ENCODE results near the gene SLC19A3. TPM values are rescaled to one million over a fixed set of nuclear protein-coding genes. Genes with fewer than 3 reads are reported as not detected.

Gene SLC19A3
- 0.19 and 1.7 TPM in 2 replicates for total RNA-seq

DNA sequence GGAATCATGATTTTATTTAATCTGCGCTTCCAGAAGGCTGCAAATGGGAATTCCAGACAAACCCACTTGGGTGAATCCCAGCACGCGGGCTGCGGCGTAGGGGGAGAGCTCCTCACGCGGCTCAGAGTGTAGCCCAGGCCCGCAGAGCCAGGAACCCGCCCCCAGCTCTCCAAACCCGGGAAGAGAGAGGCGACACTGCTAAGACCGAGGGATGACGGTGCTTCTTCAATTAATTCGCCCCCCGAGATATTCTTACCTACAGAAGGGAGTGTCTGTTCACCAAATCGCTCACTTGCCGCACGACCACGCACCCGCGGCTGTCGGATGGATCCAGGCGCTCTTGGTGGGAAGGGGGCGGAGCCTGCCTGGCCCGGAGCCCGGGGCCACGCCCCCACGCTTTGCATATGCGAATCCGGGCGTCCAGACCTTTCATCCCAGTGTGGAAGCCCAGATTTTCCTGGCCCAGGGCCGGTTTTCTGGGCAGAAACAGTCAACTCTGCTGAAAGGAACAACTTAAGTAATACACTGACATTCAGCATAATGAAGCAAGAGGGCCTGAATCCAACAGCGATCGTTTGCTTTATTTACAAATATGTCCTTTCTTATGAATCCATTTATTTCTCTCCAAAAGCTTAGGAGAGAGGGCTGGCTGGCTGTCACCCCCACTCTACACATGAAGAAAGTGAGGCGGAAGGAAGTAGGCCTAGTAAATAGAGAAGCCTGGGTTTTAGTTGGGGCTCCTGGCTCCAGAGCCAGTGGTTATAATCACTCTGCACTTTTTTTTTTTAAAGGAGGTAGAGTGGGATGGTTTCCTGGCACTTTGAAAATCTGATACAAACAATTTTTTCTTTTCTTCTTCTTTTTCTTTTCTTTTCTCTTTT, at the start of gene SLC19A3:
Gene SLC19A3 (minus strand): TSS at position 342 of the 881 bp plus-strand sequence. CDS start 15,710 bp downstream, outside the sequence.

DNA sequence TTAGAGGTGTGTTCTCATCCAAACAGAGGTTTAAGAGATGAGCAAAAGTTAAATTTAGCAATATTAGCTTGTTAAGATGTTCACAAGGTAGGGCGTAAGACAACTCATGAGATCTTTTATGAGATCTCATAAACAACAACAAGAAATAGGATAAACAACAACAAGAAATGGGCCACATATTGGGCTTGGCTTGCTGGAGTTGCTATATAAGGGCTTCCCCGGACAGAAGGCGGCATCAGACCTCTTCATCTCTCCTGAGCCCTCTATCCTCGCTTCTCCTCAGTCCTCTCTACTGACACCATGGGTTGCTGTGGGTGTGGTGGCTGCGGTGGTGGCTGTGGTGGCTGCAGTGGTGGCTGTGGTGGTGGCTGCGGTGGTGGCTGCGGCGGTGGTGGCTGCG, 27.8 kb upstream of the SLC19A3 start, which contains the start of gene SCYGR8:
Gene SCYGR8 (plus strand): TSS at position 301 of the 400 bp plus-strand sequence. CDS start 0 bp downstream, at position 301.

DNA sequence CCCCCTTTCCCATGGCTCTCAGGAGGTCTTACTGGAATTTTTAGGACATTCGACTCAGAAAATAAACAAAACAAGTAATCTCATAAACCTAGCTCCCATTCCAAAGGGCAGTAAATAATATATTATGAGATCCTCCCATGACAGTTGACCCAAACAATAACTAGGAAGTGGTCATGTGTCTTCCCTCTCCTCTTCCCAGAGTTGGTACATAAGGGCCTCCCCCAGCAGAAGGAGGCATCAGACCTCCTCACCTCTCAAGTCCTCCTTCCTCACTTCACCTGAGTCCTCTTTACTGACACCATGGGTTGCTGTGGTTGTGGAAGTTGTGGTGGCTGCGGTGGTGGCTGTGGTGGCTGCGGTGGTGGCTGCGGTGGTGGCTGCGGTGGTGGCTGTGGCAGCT, 10.2 kb upstream of the SLC19A3 start, which contains the start of gene SCYGR7:
Gene SCYGR7 (plus strand): TSS at position 301 of the 400 bp plus-strand sequence. CDS start 0 bp downstream, at position 301.

DNA sequence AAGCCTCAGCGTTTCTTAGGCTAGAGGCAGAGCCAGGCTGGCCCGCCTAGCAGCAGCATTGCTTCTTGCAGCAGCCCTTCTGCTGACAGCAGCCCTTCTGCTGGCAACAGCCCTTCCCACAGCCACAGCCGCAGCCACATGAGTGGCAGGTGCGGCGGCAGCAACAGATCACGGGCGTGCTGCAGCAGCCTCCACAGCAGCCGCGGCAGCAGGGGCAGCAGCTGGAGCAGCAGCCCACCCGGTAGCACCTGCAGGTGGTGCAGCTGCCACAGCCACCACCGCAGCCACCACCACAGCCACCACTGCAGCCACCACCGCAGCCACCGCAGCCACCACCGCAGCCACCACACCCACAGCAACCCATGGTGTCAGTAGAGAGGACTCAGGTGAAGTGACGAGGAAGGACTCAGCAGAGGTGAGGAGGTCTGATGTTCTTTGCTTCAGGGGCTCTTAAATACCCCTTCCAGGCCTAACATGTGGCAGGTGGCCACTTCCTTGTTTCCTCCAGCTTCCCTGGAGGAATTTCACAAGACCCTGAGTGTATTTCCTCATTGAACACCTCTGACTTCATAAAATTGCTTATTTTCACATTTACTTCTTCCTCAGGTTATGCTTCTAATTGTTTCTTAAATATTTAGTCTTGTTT, 6.7 kb upstream of the SLC19A3 start, which contains the start of gene SCYGR6:
Gene SCYGR6 (minus strand): TSS at position 364 of the 646 bp plus-strand sequence. CDS start 0 bp downstream, at position 364.

DNA sequence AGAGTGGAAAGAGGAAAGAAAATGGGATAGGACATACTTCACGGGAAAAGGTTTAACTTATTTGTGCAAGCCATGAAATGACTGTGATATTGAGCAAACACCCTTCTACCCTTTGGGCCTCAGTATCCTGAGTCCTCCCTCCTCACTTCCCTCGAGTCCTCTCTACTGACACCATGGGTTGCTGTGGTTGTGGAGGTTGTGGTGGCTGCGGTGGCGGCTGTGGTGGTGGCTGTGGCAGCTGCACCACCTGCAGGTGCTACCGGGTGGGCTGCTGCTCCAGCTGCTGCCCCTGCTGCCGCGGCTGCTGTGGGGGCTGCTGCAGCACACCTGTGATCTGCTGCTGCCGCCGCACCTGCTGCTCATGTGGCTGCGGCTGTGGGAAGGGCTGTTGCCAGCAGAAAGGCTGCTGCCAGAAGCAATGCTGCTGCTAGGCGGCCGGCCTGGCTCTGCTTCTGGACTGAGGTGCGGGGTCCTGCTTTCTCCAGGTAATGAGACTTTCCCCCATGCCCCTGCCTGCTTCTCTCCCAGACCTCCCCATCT, 51.1 kb downstream of the SLC19A3 start, which contains the start of gene SCYGR5:
Gene SCYGR5 (plus strand): TSS at position 174 of the 540 bp plus-strand sequence. CDS start 0 bp downstream, at position 174.

Other genes with a start within 250 kb of the SLC19A3 start
- 65.7 and 67.7 TPM in 2 replicates for gene AGFG1, start 245.9 kb downstream of the SLC19A3 start, total RNA-seq
- not detected in 2 replicates for gene SCYGR2, start 119.1 kb downstream of the SLC19A3 start, total RNA-seq
- gene SCYGR3, start 103.2 kb downstream of the SLC19A3 start, total RNA-seq, result not detected in 2 replicates
- not detected in 2 replicates for gene SCYGR4, start 100.5 kb downstream of the SLC19A3 start, total RNA-seq
- not detected in 2 replicates for gene SCYGR5, start 51.2 kb downstream of the SLC19A3 start, total RNA-seq
- not detected in 2 replicates for gene SCYGR6, start 6.7 kb upstream of the SLC19A3 start, total RNA-seq
- not detected in 2 replicates for gene SCYGR7, start 10.3 kb upstream of the SLC19A3 start, total RNA-seq
- gene SCYGR8, start 27.9 kb upstream of the SLC19A3 start, total RNA-seq, result not detected in 2 replicates
- gene CCL20, start 95.8 kb upstream of the SLC19A3 start, total RNA-seq, result 1.3 and 57.5 TPM in 2 replicates
- 24.2 and 31.6 TPM in 2 replicates for gene DAW1, start 153.6 kb upstream of the SLC19A3 start, total RNA-seq